WERI-Rb-1 (cell line): ENCODE measurements around the gene CASP8.
"Not testable (repeated sequence)": the region's sequence is repeated elsewhere in the genome, so short reads cannot be mapped to it uniquely, and the experiment has no call there.

Experiments
- DNase-seq: peaks from one replicate; pipeline ENCODE4 v3.0.0-alpha.2; 2020
- H3K27ac ChIP-seq: fragments of 250-450 bp; sonication (Bioruptor Pico); 2 replicates; pipeline ENCODE4 v1.5.1; 2020; ENCODE audit warnings: mild to moderate bottlenecking, moderate library complexity
- H3K27me3 ChIP-seq: fragments of 250-450 bp; sonication (Bioruptor Pico); 2 replicates; pipeline ENCODE4 v1.5.1; 2021; ENCODE audit warnings: mild to moderate bottlenecking, low read depth, moderate library complexity; ENCODE audit not compliant: insufficient read depth, severe bottlenecking
- H3K36me3 ChIP-seq: fragments of 250-450 bp; sonication (Bioruptor Pico); 2 replicates; pipeline ENCODE4 v1.5.1; 2020; ENCODE audit warnings: mild to moderate bottlenecking, moderate library complexity
- H3K4me3 ChIP-seq: 2 replicates; pipeline ENCODE4 v1.5.1; 2011; ENCODE audit warnings: low read depth, mild to moderate bottlenecking, control low read depth, low read length
- H3K9me3 ChIP-seq: fragments of 250-450 bp; sonication (Bioruptor Pico); 2 replicates; pipeline ENCODE4 v1.5.1; 2021; ENCODE audit warnings: mild to moderate bottlenecking, moderate library complexity; ENCODE audit not compliant: severe bottlenecking
- CTCF ChIP-seq: IDR thresholded peaks from 2 replicates; pipeline ENCODE4 v1.5.1; 2011; ENCODE audit warnings: low read depth, mild to moderate bottlenecking, control low read depth, inconsistent platforms, low read length

Gene CASP8

GRCh38 chr2:201237486-201238123 lies 22.7 kb upstream of the CASP8 start:
- Histone ChIP-seq H3K9me3 (peaks cover 5% of the 10 kb centered on the region), H3K27ac (no peak overlapping the region), H3K4me3 (no peak overlapping the region), H3K36me3 (no peaks in the 10 kb centered on the region), H3K27me3 (no peaks in the 10 kb centered on the region)
- no peak for DNase-seq
- TF ChIP-seq CTCF: no peak

DNA sequence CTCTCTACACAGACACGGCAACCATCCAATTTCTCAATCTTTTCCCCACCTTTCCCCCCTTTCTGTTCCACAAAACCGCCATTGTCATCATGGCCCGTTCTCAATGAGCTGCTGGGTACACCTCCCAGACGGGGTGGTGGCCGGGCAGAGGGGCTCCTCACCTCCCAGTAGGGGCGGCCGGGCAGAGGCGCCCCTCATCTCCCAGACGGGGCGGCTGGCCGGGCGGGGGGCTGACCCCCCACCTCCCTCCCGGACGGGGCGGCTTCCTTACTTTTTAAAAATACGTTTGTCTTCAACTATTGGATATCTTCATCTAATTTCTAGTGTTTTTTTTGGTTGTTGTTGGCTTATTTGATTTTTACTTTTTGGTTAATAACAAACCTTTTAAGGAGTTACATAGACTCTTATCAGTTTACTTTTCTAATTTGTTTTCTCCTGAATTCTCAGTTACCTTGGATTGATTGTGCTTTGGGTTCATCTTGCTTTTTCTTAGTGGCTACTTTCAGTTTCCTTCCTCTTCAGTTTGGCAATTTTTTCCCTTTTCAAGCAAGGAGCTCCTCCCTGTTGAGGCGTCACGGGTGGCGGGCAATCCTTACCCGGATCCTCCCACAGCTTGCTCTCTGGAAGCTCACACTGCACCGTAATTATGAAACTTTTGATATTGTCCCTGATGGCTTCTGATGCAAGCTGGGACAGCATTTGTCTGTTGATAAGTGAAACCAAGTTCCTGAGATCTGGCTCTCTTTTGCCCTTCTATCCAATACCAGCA lies 21.0 kb upstream of the CASP8 start:
- H3K27me3 ChIP-seq, H3K9me3 ChIP-seq, H3K4me3 ChIP-seq, H3K36me3 ChIP-seq, H3K27ac ChIP-seq, DNase-seq: not testable (repeated sequence)

DNA sequence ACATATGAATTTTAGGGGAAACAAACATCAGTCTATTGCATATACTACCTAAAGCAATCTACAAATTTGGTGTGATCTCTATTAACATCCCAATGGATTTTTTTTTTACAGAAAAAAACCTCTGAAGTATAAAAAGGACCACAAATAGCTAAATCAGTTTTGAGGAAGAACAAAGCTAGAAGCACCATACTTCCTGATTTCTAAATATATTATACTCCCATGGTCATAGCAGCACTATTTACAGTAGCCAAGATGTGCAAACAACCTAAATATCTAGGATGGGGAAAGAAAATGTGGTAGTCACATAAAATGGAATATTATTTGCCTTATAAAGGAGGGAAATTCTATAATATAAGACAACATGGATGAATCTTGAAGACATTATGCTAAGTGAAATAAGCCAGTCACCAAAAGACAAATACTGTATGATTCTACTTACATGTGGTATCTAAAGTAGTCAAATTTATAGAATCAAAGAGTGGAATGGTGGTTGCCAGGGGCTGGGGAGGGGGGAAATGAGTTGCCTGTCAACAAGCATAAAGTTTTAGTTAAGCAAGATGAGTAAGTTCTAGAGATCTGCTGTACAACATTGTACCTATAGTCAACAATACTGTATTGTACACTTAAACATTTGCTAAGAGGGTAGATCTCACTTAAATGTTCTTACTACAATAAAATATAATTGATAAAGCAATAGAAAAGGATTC lies 17.6 kb upstream of the CASP8 start:
- Histone ChIP-seq H3K27me3 (no peaks in the 10 kb centered on the region), H3K27ac (no peak overlapping the region), H3K36me3 (no peaks in the 10 kb centered on the region), H3K4me3 (no peak overlapping the region), H3K9me3 (peaks cover 5% of the 10 kb centered on the region)
- no peak for DNase-seq
- no peak for TF ChIP-seq CTCF

DNA sequence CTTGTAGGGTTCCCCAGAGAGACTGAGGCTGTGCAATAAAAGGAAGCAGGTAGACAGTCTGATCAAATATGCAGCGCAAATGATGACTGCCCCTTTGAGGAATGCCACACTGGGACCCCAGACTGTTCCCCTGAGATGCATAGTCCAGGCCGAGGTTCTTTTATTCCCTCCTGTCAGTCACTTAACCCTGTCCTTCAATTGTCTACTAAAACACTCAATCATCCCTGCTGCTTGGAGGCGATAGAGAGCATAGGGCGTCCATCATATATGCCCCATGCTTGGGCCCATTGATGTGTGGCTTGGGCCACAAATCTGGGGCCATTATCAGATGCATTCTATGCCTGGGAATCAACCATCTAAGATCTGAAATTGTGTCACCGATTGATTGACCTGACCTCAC lies 15.5 kb upstream of the CASP8 start:
- no peaks in the 10 kb centered on the region for H3K27me3 ChIP-seq
- no peak for TF ChIP-seq CTCF

DNA sequence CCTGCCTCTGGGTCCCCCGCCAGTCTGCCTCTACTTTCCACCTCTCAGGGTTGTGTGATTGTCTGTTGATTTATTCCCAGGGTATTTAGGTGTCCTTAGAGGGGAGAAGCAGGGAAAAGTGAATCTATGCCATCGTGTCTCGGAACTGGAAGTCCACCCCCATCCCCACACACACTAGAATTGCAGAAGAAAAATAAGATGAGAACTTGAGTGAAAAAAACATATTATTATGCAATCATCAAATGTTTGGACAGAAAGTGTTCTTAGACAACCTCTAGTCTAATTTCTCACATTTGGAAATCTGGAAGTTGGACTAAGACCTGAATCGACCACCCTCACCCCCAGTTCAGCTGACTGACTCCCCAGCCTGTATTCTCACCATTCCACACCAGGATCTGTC lies 14.1 kb upstream of the CASP8 start:
- DNase-seq: no peak
- Histone ChIP-seq H3K27me3 (no peaks in the 10 kb centered on the region), H3K27ac (no peak overlapping the region), H3K36me3 (no peaks in the 10 kb centered on the region), H3K4me3 (no peak overlapping the region), H3K9me3 (peaks cover 6% of the 10 kb centered on the region)
- no peak for TF ChIP-seq CTCF

More for the DNA sequence above, 15.5 kb upstream of the CASP8 start:
- Histone ChIP-seq H3K4me3 (no peak overlapping the region), H3K9me3 (peaks cover 8% of the 10 kb centered on the region), H3K27ac (no peak overlapping the region), H3K36me3 (no peaks in the 10 kb centered on the region)
- DNase-seq: no peak

DNA sequence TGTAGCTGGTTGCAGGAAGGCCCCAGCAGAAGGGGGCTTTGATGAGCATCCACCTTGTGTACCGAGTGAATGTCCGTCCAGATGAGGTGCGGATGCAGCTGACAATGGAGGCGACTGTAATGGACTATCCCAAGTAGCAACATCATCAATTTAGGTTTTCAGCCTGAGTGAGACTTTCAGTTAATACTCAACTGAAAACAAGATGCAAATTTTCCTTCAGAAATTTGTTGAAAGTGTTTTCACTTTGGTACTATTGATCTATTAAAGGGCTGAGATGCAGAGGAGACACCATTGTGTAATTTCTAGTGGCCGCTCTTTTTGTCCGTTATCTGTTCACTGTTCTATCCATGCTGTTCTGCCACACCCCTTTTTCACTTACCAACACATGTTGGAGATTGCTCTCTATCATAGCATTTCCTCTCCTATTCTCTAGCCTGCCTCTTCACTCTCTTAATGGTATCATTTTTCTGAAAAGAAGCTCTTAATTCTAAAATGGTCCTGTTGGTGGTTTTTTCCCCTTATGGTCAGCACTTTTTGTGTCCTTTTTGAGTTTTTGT lies 12.0 kb upstream of the CASP8 start:
- DNase-seq: no peak
- no peak overlapping the region for H3K4me3 ChIP-seq
- TF ChIP-seq CTCF: no peak
- no peaks in the 10 kb centered on the region for H3K36me3 ChIP-seq
- no peaks in the 10 kb centered on the region for H3K27me3 ChIP-seq
- peaks cover 3% of the 10 kb centered on the region for H3K9me3 ChIP-seq
- H3K27ac ChIP-seq: no peak overlapping the region
